Measurements from ENCODE around the gene SLC2A13. TPM values are rescaled to one million over a fixed set of nuclear protein-coding genes. Genes with fewer than 3 reads are reported as not detected.
A peak's percentile ranks its signal among the peaks of the same experiment; 100 is the strongest.
"Not testable (repeated sequence)": the region's sequence is repeated elsewhere in the genome, so short reads cannot be mapped to it uniquely, and the experiment has no call there.

Gene SLC2A13
- total RNA-seq, 6 experiments from 2014 or later = 5.2 to 11.7 (median 8.7) TPM

- H3K4me3 ChIP-seq = no peak overlapping the region
- no peaks in the 10 kb centered on the region for H3K36me3 ChIP-seq
- DNase-seq (no peak), ATAC-seq (peak in 2 of 4 donors; percentile 22 to 28)
- H3K27me3 ChIP-seq = no peaks in the 10 kb centered on the region
- TF ChIP-seq POLR2A (IDR thresholded peaks at IDR 0.05) (no peak), CTCF (IDR thresholded peaks at IDR 0.05) (no peak)
- intact Hi-C loops (cut with DNase I) = no loop called here
- no peaks in the 10 kb centered on the region for H3K4me1 ChIP-seq
- no CpG with 5 or more reads among the region's 1 CpG for WGBS (ENCODE audit: insufficient coverage, low coverage, low lambda C conversion rate, missing lambda C conversion rate)
- no peak overlapping the region for H3K27ac ChIP-seq
- no peaks in the 10 kb centered on the region for H3K9me3 ChIP-seq
Measured at GRCh38 chr12:39905152-39905551, 200.7 kb downstream of the SLC2A13 start.

- ATAC-seq = no peak
- Histone ChIP-seq H3K36me3 (no peaks in the 10 kb centered on the region), H3K27me3 (no peaks in the 10 kb centered on the region), H3K4me1 (no peaks in the 10 kb centered on the region), H3K9me3 (no peaks in the 10 kb centered on the region), H3K27ac (no peak overlapping the region), H3K4me3 (no peak overlapping the region)
- no peak for DNase-seq
- 74% methylated on average over 2 of the region's 2 CpGs for WGBS (ENCODE audit: insufficient coverage, low coverage, low lambda C conversion rate, missing lambda C conversion rate)
- intact Hi-C loops (cut with DNase I) = no loop called here
- TF ChIP-seq POLR2A (IDR thresholded peaks at IDR 0.05) = no peak
- no peak for TF ChIP-seq CTCF (IDR thresholded peaks at IDR 0.05)
Measured at GRCh38 chr12:39902821-39903220, 203.1 kb downstream of the SLC2A13 start.

- peak; percentile 60 to 66 (median 63) for ATAC-seq
- H3K4me3 ChIP-seq = no peak overlapping the region
- no peaks in the 10 kb centered on the region for H3K36me3 ChIP-seq
- TF ChIP-seq POLR2A (IDR thresholded peaks at IDR 0.05) = no peak
- no peak for TF ChIP-seq CTCF (IDR thresholded peaks at IDR 0.05)
- no peak overlapping the region for H3K27ac ChIP-seq
- H3K4me1 ChIP-seq = peaks cover 0 to 15% (median 7%) of the 10 kb centered on the region in 4 donors
- H3K27me3 ChIP-seq = no peaks in the 10 kb centered on the region
- WGBS (ENCODE audit: insufficient coverage, low coverage, low lambda C conversion rate, missing lambda C conversion rate) = 38% methylated on average over 1 of the region's 1 CpG
- no peak for DNase-seq
- intact Hi-C loops (cut with DNase I) = no loop called here
- H3K9me3 ChIP-seq = no peaks in the 10 kb centered on the region
Measured at GRCh38 chr12:39897315-39897714, 208.6 kb downstream of the SLC2A13 start.

- 43% methylated on average over 6 of the region's 6 CpGs for WGBS (ENCODE audit: insufficient coverage, low coverage, low lambda C conversion rate, missing lambda C conversion rate)
- H3K27me3 ChIP-seq; H3K36me3 ChIP-seq; H3K9me3 ChIP-seq; intact Hi-C loops (cut with DNase I): not testable (repeated sequence)
- DNase-seq (peak; percentile 26 to 63 (median 61)), ATAC-seq (peak; percentile 57 to 90 (median 68))
- Histone ChIP-seq H3K4me3 (peak overlapping the region in 2 of 3 donors; percentile 5 to 18), H3K4me1 (peaks cover 0 to 20% (median 7%) of the 10 kb centered on the region in 4 donors), H3K27ac (peak overlapping the region in 2 of 3 donors; percentile 50 to 63)
Measured at GRCh38 chr12:39893388-39893787, 212.5 kb downstream of the SLC2A13 start.

- Histone ChIP-seq H3K27ac (peak overlapping the region in 2 of 3 donors; percentile 18 to 63), H3K27me3 (no peaks in the 10 kb centered on the region), H3K4me1 (peaks cover 0 to 20% (median 7%) of the 10 kb centered on the region in 4 donors), H3K36me3 (no peaks in the 10 kb centered on the region), H3K4me3 (no peak overlapping the region), H3K9me3 (no peaks in the 10 kb centered on the region)
- TF ChIP-seq POLR2A (IDR thresholded peaks at IDR 0.05) = no peak
- TF ChIP-seq CTCF (IDR thresholded peaks at IDR 0.05) = no peak
- intact Hi-C loops (cut with DNase I) = no loop called here
- 39% methylated on average over 3 of the region's 3 CpGs for WGBS (ENCODE audit: insufficient coverage, low coverage, low lambda C conversion rate, missing lambda C conversion rate)
- ATAC-seq (peak; percentile 70 to 76 (median 74)), DNase-seq (peak; percentile 20 to 48 (median 47))
Measured at GRCh38 chr12:39892146-39892545, 213.7 kb downstream of the SLC2A13 start.
